ENCODE measurements around the gene LPP.

LPP gene

DNA sequence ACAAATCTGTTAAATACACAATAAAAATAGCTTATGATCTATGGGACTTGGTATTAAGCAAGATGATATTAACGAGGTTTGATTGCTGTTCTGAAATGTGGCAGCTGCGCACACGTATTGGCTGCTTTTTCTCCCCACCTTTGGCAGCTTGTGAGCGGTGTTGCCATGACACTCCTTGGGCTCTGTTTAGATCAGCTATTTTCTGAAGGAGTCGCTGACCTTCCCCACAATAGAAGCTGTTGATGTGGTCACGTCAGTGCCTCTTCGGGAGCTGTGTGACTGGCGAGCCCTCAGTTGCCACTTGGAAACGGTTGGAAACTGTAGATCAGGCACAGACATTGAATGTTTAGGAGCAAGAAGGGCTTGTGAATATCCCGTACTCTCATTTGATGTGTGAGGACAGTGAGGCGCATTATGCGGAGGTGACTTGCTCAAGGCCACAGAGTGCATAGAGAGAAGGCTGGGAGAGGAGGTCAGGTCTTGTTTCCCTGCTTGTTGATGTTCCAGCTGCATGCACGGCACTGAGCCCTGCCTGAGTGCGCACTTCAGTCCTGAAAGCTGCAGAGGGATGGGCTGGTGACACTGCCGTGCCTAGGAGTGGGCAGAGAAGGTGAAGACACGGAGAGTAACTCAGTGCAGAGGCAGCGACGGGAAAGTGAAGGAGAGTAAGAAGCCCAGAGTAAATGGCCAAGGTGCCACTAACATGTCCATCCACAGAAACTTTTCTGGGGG, 198.4 kb downstream of the LPP start:
- in situ Hi-C loops (cut with MboI; ENCODE audit: low sequenced_read_pairs) = no loop called here

GRCh38 chr3:188353426-188353825, 199.5 kb downstream of the LPP start:
- in situ Hi-C loops (cut with MboI; ENCODE audit: low sequenced_read_pairs) = no loop called here

DNA sequence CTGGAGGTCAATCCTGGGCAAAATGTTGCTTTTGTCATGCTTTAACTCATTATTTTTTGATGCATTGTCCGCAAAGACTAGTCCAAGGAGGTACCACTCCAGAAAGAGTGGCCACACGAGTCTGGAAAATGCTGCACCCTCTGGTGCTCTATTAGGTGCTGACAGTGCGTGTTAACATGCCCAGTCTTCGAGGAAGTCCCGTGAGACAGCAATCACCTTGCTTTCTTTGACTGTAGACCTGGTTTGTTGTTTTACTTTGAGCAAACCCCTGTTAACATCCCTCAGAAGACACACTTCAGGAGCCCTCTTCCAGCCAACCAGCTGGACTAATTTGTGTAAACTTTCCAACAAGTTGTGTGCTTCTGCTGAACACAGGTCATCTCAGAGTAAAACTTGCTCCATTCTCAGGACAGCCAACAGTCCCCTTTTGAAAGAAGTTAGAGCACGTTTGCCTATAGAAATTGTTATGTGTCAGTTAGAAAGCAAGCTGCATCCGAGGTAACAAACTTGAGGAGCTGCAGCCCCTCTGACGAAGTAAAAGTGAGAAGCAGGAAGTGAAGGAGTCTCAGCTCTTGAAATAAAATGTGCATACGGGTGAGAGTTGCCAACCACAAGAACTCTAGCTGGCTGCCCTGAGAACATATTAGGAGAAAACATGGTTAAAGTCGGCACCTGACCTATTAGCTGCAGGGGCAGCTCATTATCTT, 205.0 kb downstream of the LPP start:
- in situ Hi-C loops (cut with MboI; ENCODE audit: low sequenced_read_pairs) = no loop called here

DNA sequence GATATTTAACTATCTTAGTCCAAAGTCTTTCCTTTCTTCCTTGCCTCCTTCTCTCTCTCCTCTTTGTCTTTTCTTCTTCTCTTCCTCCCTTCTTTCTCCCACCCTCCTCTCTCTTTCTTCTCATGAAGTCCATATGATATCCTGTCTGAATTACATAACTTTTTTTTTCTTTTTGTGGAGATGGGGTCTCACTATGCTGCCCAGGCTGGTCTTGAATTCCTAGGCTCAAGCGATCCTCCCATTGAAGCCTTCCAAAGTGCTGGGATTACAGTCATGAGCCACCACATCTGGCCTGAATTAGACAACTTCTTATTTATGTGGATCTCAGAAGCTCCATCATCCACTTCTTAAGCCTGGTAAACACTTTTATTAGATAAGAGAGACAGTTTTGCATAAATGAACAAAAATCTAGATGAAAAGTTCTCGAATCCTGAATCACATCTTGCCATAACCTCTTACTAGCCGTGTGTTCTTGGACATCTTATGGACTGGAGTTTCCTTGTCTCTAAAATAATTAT, 206.5 kb downstream of the LPP start:
- in situ Hi-C loops (cut with MboI; ENCODE audit: low sequenced_read_pairs) = no loop called here

DNA sequence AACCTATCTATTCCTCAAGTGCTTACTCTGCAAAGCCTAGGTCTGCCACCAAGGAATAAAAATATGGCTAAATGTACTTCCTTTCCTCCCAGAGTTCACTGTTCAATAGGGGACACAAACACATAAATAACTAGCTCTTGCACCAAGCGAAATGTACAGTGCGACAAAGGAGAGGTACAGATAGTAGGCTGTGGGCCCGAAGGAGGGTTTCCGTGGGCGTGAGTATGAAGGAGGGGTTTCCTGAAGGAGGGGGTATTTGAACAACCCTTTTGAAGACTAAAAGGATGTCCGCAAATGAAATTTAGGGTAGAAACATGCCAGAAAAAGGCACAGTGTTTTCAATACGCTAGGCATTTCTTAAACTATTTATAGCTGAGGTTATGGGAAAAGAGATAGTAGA, 207.9 kb downstream of the LPP start:
- in situ Hi-C loops (cut with MboI; ENCODE audit: low sequenced_read_pairs) = no loop called here

DNA sequence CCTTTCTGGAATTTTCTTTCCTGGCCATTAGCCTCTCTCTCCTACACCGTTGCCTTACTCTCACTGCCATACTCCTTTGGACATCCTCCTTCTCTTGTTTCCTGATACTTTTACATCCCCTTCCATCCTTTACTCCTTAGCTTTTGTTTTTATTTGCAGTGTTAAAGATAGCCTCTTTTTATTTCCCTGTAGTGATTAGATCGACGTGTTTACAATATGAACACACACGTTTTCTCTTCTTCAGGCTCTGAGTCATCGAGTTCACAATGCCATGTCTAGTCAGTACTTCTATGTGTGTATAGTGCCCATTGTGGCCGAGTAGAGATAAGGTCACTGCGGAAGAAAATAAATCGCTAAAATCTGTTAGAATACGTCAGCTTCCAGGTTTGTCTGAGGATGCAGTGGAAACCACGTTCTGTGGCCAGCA, 208.5 kb downstream of the LPP start:
- in situ Hi-C loops (cut with MboI; ENCODE audit: low sequenced_read_pairs) = no loop called here

- in situ Hi-C loops (cut with MboI; ENCODE audit: low sequenced_read_pairs) = no loop called here
Measured at GRCh38 chr3:188365184-188365583, 211.2 kb downstream of the LPP start.

- in situ Hi-C loops (cut with MboI; ENCODE audit: low sequenced_read_pairs) = no loop called here
Measured at GRCh38 chr3:188365988-188366698, 212.2 kb downstream of the LPP start.

GRCh38 chr3:188367678-188368077, 213.7 kb downstream of the LPP start:
- in situ Hi-C loops (cut with MboI; ENCODE audit: low sequenced_read_pairs) = no loop called here

GRCh38 chr3:188369526-188369925, 215.6 kb downstream of the LPP start:
- in situ Hi-C loops (cut with MboI; ENCODE audit: low sequenced_read_pairs) = no loop called here

- in situ Hi-C loops (cut with MboI; ENCODE audit: low sequenced_read_pairs) = no loop called here
Measured at GRCh38 chr3:188370081-188370830, 216.3 kb downstream of the LPP start.

DNA sequence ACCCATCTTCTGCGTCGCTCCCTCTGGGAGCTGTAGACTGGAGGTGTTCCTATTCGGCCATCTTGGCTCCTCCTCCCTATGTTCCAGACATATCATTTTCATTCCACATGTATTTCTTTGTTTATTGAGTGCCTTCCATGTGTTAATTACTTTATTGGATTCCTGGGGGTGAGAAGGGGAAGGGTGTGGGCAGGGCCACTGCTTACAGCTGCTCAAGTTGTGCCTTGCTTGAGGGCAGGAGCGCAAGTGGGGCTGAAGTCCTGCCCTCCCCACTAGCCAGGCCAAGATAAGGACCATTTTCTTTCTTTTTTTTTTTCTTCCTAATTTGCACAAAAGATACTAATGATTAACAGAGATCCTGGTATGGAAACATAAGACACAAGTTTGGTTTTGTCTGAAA, 224.8 kb downstream of the LPP start:
- in situ Hi-C loops (cut with MboI; ENCODE audit: low sequenced_read_pairs) = no loop called here

DNA sequence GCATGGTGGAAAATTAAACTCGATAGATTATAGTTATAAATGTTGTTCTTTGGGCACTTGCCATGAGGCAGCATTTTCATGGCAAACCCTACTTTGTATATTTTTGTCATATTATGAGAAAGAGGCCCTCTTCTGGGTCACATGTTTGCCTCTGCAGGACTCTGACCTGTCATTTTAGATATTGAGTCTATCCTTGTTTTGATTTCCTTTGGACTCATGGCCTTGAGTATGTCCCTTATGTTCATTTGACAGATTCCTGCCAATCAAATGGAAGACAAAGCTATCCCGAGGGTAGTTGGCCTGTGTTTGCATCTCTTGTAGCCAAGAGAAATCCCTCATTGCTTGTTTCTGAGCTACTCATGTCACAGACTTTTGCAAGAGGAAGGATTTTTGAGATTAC, 226.3 kb downstream of the LPP start:
- in situ Hi-C loops (cut with MboI; ENCODE audit: low sequenced_read_pairs) = no loop called here

DNA sequence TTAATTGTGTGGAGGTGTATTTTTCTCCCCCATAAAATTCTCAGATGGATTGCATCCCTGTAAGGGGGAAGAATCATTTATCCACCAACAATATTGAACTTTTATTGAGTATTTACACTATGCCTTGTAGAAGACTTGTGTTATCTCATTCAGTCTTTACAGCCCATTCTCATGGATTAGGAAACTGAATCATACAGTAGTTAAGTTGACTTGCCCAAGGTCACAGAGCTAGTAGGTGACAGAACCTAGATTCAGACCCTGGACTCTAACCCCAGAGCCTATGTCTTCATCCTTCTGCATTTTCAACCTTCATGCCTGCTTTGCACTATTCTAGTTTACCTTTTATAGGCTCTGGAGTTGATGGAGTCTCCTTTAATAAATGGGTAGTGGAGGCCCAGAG, 226.8 kb downstream of the LPP start:
- in situ Hi-C loops (cut with MboI; ENCODE audit: low sequenced_read_pairs) = no loop called here

DNA sequence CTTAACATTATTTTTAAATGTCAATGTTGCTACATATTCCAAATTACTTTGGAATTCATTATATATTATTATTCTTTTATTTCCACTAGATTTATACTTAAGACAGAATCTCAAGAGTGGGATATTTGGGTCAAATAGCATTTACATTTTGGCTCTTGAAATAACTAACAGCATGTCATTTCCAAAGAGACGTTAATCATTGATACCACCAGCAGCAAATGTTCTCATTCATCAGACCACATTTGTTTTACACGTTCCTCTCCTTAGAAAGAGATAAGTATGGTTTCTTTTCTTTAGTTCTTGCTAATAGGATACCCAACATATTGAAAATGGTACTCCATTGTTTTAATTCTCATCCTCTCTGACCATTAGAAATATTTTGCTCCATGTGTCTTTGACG, 229.8 kb downstream of the LPP start:
- in situ Hi-C loops (cut with MboI; ENCODE audit: low sequenced_read_pairs) = no loop called here

- in situ Hi-C loops (cut with MboI; ENCODE audit: low sequenced_read_pairs) = no loop called here
Measured at GRCh38 chr3:188385295-188385694, 231.3 kb downstream of the LPP start.

DNA sequence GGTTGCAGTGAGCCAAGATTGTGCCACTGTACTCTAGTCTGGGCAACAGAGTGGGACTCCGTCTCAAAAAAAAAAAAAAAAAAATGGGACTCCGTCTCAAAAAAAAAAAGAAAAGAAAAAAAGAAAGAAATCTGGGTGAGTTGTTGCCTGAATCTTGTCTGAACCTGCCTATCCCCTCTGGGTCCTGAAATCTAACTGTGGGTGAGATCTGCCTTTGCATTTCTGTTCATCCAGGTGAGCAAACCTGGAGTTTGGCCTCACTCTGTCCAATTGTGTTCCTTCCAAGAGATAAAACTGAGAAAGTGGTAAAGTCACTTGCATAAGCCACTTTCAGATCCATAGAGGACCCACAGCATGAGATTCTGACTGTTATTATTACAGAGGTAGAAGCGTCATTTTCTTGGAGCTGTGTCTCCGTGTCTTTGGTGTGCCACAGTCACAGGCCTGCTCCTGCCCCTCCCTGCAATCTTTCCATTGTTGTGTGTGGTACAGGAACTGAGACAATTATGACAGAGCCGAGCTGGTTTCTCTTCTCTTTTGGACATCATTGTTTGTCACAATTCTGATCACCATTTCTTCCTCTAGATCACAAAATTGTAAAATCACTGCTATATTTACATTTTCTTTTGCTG, 235.9 kb downstream of the LPP start:
- in situ Hi-C loops (cut with MboI; ENCODE audit: low sequenced_read_pairs) = no loop called here

- in situ Hi-C loops (cut with MboI; ENCODE audit: low sequenced_read_pairs) = no loop called here
Measured at GRCh38 chr3:188390343-188390718, 236.4 kb downstream of the LPP start.

DNA sequence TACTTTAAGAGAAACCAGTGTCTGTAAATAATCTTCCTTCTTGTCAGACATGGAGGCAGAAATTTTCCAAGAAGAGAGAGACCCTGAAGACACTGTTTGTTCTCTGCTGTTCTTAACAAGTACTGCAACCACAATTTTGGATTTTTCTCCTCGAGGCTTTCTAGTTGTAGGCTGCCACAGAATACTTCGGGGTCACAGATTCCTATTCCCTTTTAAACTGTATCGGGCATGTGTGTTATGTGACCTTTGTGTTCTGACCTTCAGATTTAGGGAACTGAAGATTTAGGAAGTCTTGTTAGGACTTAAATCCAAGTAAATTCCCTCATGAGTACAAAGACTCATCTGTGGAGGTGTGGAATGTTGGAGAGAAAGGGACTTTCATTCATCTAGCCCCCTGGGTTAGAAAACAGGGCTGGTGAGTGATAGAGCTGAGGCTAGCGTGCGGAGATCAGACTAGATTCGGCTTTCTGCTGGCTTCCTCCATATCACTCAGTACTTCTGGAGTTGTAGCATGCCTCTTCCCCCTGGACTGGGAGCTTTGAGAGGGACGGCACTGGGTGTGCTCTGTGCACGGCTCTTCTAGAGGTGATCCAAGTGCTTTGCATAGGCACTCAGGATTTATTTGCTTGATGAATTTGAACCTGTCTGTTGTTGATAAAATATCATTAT, 237.0 kb downstream of the LPP start:
- in situ Hi-C loops (cut with MboI; ENCODE audit: low sequenced_read_pairs) = no loop called here

DNA sequence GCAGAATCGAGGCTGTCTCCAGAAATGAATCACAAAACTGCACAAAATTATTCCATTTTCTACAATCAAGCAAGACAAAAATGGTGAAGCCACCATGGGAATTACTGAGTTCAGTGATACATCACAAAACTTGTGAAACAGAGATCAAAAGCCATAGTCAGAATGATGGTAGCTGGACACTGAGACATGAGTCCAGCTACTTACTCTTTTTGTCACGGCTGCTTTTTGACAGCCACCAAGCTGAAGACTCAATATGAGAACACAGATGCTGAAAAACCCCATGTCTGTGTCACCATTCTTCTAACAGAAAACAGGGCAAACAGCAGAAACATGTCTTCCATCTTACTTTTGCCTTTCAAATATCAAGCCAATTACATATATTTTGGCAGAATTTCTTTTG, 237.6 kb downstream of the LPP start:
- in situ Hi-C loops (cut with MboI; ENCODE audit: low sequenced_read_pairs) = no loop called here

Data from HL-60/S4 (cell line).